Endothelial cell of umbilical vein (primary cell): ENCODE measurements around the gene KIFC1. TPM values are rescaled to one million over a fixed set of nuclear protein-coding genes. Genes with fewer than 3 reads are reported as not detected.

Experiments used
- BruUV-seq: library from RNA; stranded (reverse); fragments of 400-500 nt; replicated peaks from 2 replicates; lab custom pipeline; 2021; lab: Mats Ljungman, UMichigan
- CTCF ChIA-PET: fragments of 300-600, 350-600 bp; sonication (Branson Sonifier 250); formaldehyde crosslinking; loops from one replicate; lab custom pipeline; 2021; ENCODE audit warnings: antibody characterized with exemption, inconsistent platforms; lab: Charles Lee
- POLR2A ChIA-PET: fragments of 300-600, 350-600 bp; sonication (Branson Sonifier 250); formaldehyde crosslinking; loops from one replicate; lab custom pipeline; 2021; ENCODE audit warnings: antibody characterized with exemption, inconsistent platforms; lab: Charles Lee
- DNase-seq: peaks from one replicate; pipeline ENCODE4 v3.0.0-alpha.2; 2011; ENCODE audit warnings: low read depth, low spot score
- FAIRE-seq: peaks from 2 replicates; lab custom pipeline; 2011; peaks lifted over from hg19 to GRCh38; lab: Jason Lieb, UNC
- H2AFZ ChIP-seq: 2 replicates; pipeline ENCODE4 v1.6.0; 2012; ENCODE audit warnings: low read depth, low read length, control low read depth, inconsistent platforms
- H3K27ac ChIP-seq: 2 replicates; pipeline ENCODE4 v1.5.1; 2011; ENCODE audit warnings: low read depth, mild to moderate bottlenecking, control low read depth, low read length, moderate library complexity; ENCODE audit not compliant: insufficient read depth
- H3K27me3 ChIP-seq, 2 experiments: 2 replicates each; pipeline versions ENCODE4 v1.6.0 to v1.6.1; 2011; ENCODE audit warnings: low read length in 2 of 2, mixed read lengths in 1 of 2; ENCODE audit not compliant: control insufficient read depth in 2 of 2, insufficient read depth in 2 of 2
- H3K36me3 ChIP-seq, 2 experiments: 2 replicates in 1 of 2; 3 replicates in 1 of 2; pipeline ENCODE4 v1.5.1; 2011; ENCODE audit warnings: low read length in 2 of 2, mild to moderate bottlenecking in 1 of 2, moderate library complexity in 1 of 2; ENCODE audit not compliant: control insufficient read depth in 2 of 2, insufficient read depth in 2 of 2; ENCODE audit errors: extremely low read depth in 1 of 2
- H3K4me1 ChIP-seq: 3 replicates; pipeline ENCODE4 v1.5.1; 2011; ENCODE audit warnings: mild to moderate bottlenecking, low read length; ENCODE audit not compliant: control insufficient read depth, insufficient read depth; ENCODE audit errors: extremely low read depth
- H3K4me2 ChIP-seq: 2 replicates; pipeline ENCODE4 v1.6.1; 2011; ENCODE audit warnings: low read length, control low read depth, mixed read lengths; ENCODE audit not compliant: insufficient read depth
- H3K4me3 ChIP-seq, 3 experiments: fragments of 200-600 bp in 1 of 3; sonication (generic), shearing (Covaris generic) in 1 of 3; replicated peaks in 1 of 3; 2 replicates each; pipeline ENCODE4 v1.5.1; 2011 to 2016; ENCODE audit warnings: control low read depth in 3 of 3, low read length in 3 of 3, mild to moderate bottlenecking in 2 of 3, inconsistent platforms in 1 of 3, low read depth in 1 of 3, moderate library complexity in 1 of 3; ENCODE audit not compliant: insufficient read depth in 1 of 3
- H3K79me2 ChIP-seq: 2 replicates; pipeline ENCODE4 v1.6.0; 2012; ENCODE audit warnings: low read length, inconsistent platforms; ENCODE audit not compliant: control insufficient read depth, insufficient read depth
- H3K9ac ChIP-seq: replicated peaks from 2 replicates; pipeline ENCODE3; 2011; ENCODE audit warnings: low read length, control low read depth; ENCODE audit not compliant: insufficient read depth; ENCODE audit errors: extremely low read depth
- H3K9me1 ChIP-seq: replicated peaks from 3 replicates; pipeline ENCODE4 v1.6.0; 2011; ENCODE audit warnings: mild to moderate bottlenecking, low read length; ENCODE audit not compliant: control insufficient read depth, insufficient read depth; ENCODE audit errors: extremely low read depth
- H3K9me3 ChIP-seq: replicated peaks from 2 replicates; pipeline ENCODE4 v1.5.1; 2012; ENCODE audit warnings: low read length, inconsistent platforms; ENCODE audit not compliant: control insufficient read depth, insufficient read depth
- H4K20me1 ChIP-seq: replicated peaks from 2 replicates; pipeline ENCODE3; 2011; ENCODE audit warnings: mild to moderate bottlenecking, low read length; ENCODE audit not compliant: control insufficient read depth, insufficient read depth; ENCODE audit errors: extremely low read depth
- CTCF ChIP-seq, 2 donors: IDR thresholded peaks; 1 replicate in 1 of 2; 2 replicates in 1 of 2; pipeline ENCODE4 v1.5.1; 2011; ENCODE audit warnings: low read length in 2 of 2, mild to moderate bottlenecking in 2 of 2, moderate library complexity in 2 of 2, control low read depth in 1 of 2, inconsistent platforms in 1 of 2, low read depth in 1 of 2; ENCODE audit not compliant: insufficient read depth in 1 of 2; ENCODE audit errors: extremely low read depth in 1 of 2
- GATA2 ChIP-seq: IDR thresholded peaks from 2 replicates; pipeline ENCODE4 v1.7.0; 2011; ENCODE audit warnings: low read depth, mild to moderate bottlenecking, moderate library complexity, mixed read lengths, low read length; ENCODE audit not compliant: insufficient read length, insufficient read depth
- JUN ChIP-seq: IDR thresholded peaks from 2 replicates; pipeline ENCODE4 v1.6.1; 2011; ENCODE audit warnings: borderline replicate concordance, low read depth; ENCODE audit not compliant: insufficient read length, insufficient read depth
- MAX ChIP-seq: IDR thresholded peaks from 2 replicates; pipeline ENCODE4 v1.6.1; 2011; ENCODE audit not compliant: insufficient read depth, insufficient read length
- MYC ChIP-seq: IDR thresholded peaks from one replicate; pipeline ENCODE4 v1.6.1; 2011; ENCODE audit warnings: mild to moderate bottlenecking, low read depth, low read length
- POLR2A ChIP-seq: IDR thresholded peaks from 2 replicates; pipeline ENCODE4 v1.6.1; 2012; ENCODE audit warnings: low read depth, mild to moderate bottlenecking, control low read depth, low read length
- POLR2AphosphoS5 ChIP-seq: IDR thresholded peaks from 2 replicates; pipeline ENCODE4 v1.6.1; 2012; ENCODE audit warnings: low read depth, mild to moderate bottlenecking, control low read depth, low read length, moderate library complexity; ENCODE audit not compliant: insufficient read depth
- dilution Hi-C: fragments of 300-500 bp; cut with MboI; formaldehyde crosslinking; loops from one replicate; pipeline ENCODE4 v1.15.0; 2019; ENCODE audit warnings: low sequenced_read_pairs; ENCODE audit not compliant: extremely low pct_ligation_motif_present
- intact Hi-C: fragments of 100-400 bp; cut with micrococcal nuclease; formaldehyde crosslinking; loops from one replicate; pipeline ENCODE4 v1.10.0; 2022
- polyA plus RNA-seq, 4 experiments: library from polyadenylated mRNA; depleted of rRNA in 3 of 4; stranded (reverse) in 3 of 4; unstranded in 1 of 4; fragments of >200 nt; gene quantifications; 2 replicates each; pipeline versions ENCODE4 v1.2.1 to v1.2.3, GENCODE V29; 2011 to 2012; ENCODE audit warnings: missing spikeins in 1 of 4
- total RNA-seq: library from RNA; stranded (reverse); gene quantifications from 2 replicates; pipeline ENCODE4 v1.2.3, GENCODE V29; 2021

KIFC1 gene
- total and polyA plus RNA-seq, 2 donors (not counting 3 experiments of a cell fraction or from before 2014, with no cell fraction given): 39.3 to 63.4 TPM

GRCh38 chr6:33418690-33419291 lies 27.2 kb downstream of the KIFC1 start:
- Histone ChIP-seq H3K9me3 (no peaks in the 10 kb centered on the region), H4K20me1 (no peaks in the 10 kb centered on the region), H3K27me3 (peaks cover 16% of the 10 kb centered on the region in 2 experiments), H2AFZ (peak overlapping the region; percentile 63), H3K9ac (peak overlapping the region; percentile 41), H3K4me2 (peak overlapping the region; percentile 53), H3K27ac (peak overlapping the region; percentile 64), H3K36me3 (peaks cover 0 to 7% of the 10 kb centered on the region in 2 experiments), H3K79me2 (peaks cover 12% of the 10 kb centered on the region), H3K4me1 (peaks cover 20% of the 10 kb centered on the region), H3K4me3 (peak overlapping the region in 2 of 3 experiments; percentile 19 to 30), H3K9me1 (no peaks in the 10 kb centered on the region)
- dilution Hi-C loops: no loop called here
- TF ChIP-seq CTCF (IDR thresholded peaks at IDR 0.05; ENCODE audit: extremely low read depth in 1 of 2, insufficient read depth in 1 of 2, low read depth in 1 of 2, low read length in 2 of 2) (no peak), MYC (no peak), MAX (no peak), POLR2AphosphoS5 (no peak), POLR2A (no peak), GATA2 (no peak), JUN (no peak)
- FAIRE-seq (peak; percentile 48), DNase-seq (no peak)
- ChIA-PET POLR2A (no interaction called here), CTCF (interaction anchor here (1.0 to 1.4 kb wide), 4 partner anchors 12 to 278 kb away, joined by 3 to 4 read pairs (median 3); partner anchors contain the start of gene ZBTB9)
- intact Hi-C loops: loop anchor here (1.0 to 10.0 kb wide), 2 partner anchors 8 to 444 kb away; no protein-coding TSS in a partner anchor
- BruUV-seq: TSS peak; percentile 59
